Neural cell (in vitro differentiated cells): ENCODE results near the gene WDFY1. TPM values are rescaled to one million over a fixed set of nuclear protein-coding genes. Genes with fewer than 3 reads are reported as not detected.

ENCODE experiments used
- H2AFZ ChIP-seq: fragments of 200-600, 300-800 bp; sonication (generic), shearing (Covaris generic); 2 replicates; pipeline ENCODE4 v1.6.0; 2014; ENCODE audit warnings: low read depth, mild to moderate bottlenecking, antibody characterized with exemption, low read length, moderate library complexity
- H3F3A ChIP-seq: fragments of 200-600 bp; shearing (Covaris generic); 2 replicates; pipeline ENCODE4 v1.6.1; 2016; ENCODE audit warnings: mild to moderate bottlenecking, moderate library complexity, mixed read lengths, antibody characterized with exemption, low read length; ENCODE audit not compliant: insufficient read depth, poor library complexity, severe bottlenecking
- H3K27ac ChIP-seq: fragments of 200-600, 300-800 bp; sonication (generic), shearing (Covaris generic); 2 replicates; pipeline ENCODE4 v1.5.1; 2014; ENCODE audit warnings: mild to moderate bottlenecking, low read length, moderate library complexity
- H3K27me3 ChIP-seq: fragments of 300-800, 200-600 bp; sonication (generic), shearing (Covaris generic); 2 replicates; pipeline ENCODE4 v1.6.0; 2014; ENCODE audit warnings: mild to moderate bottlenecking, low read depth, low read length, moderate library complexity; ENCODE audit not compliant: insufficient read depth
- H3K36me3 ChIP-seq: fragments of 300-800, 200-600 bp; sonication (generic), shearing (Covaris generic); 2 replicates; pipeline ENCODE4 v1.5.1; 2014; ENCODE audit warnings: mild to moderate bottlenecking, antibody characterized with exemption, low read length, moderate library complexity; ENCODE audit not compliant: insufficient read depth
- H3K4me2 ChIP-seq: fragments of 300-800, 200-600 bp; sonication (generic), shearing (Covaris generic); 2 replicates; pipeline ENCODE4 v1.6.0; 2014; ENCODE audit warnings: mild to moderate bottlenecking, low read length
- H3K4me3 ChIP-seq: fragments of 300-800, 200-600 bp; sonication (generic), shearing (Covaris generic); 2 replicates; pipeline ENCODE4 v1.5.1; 2014; ENCODE audit warnings: mild to moderate bottlenecking, low read length, moderate library complexity
- H3K79me2 ChIP-seq: fragments of 200-600 bp; shearing (Covaris generic); replicated peaks from 2 replicates; pipeline ENCODE4 v1.6.0; 2014; ENCODE audit warnings: mild to moderate bottlenecking, low read length, moderate library complexity; ENCODE audit not compliant: insufficient read depth
- H3K9ac ChIP-seq: fragments of 300-800, 200-600 bp; sonication (generic), shearing (Covaris generic); 2 replicates; pipeline ENCODE4 v1.6.1; 2016; ENCODE audit warnings: mild to moderate bottlenecking, low read length, mixed read lengths
- H3K9me2 ChIP-seq: fragments of 200-600 bp; shearing (Covaris generic); 2 replicates; pipeline ENCODE4 v1.6.1; 2016; ENCODE audit warnings: mild to moderate bottlenecking, low read length, mixed read lengths; ENCODE audit not compliant: insufficient read depth
- H3K9me3 ChIP-seq: fragments of 200-600, 300-800 bp; sonication (generic), shearing (Covaris generic); 2 replicates; pipeline ENCODE4 v1.6.1; 2016; ENCODE audit warnings: mild to moderate bottlenecking, mixed run types, low read length, moderate library complexity, mixed read lengths
- H4K20me1 ChIP-seq: fragments of 200-600 bp; shearing (Covaris generic); 2 replicates; pipeline ENCODE4 v1.6.1; 2016; ENCODE audit warnings: mild to moderate bottlenecking, mixed run types; ENCODE audit not compliant: insufficient read depth
- CTCF ChIP-seq: fragments of 450-650 bp; IDR thresholded peaks from 2 replicates; pipeline ENCODE4 v1.5.1; 2014; ENCODE audit warnings: antibody characterized with exemption, mild to moderate bottlenecking, moderate library complexity; ENCODE audit not compliant: poor library complexity, severe bottlenecking
- EP300 ChIP-seq: fragments of 450-650 bp; conservative IDR thresholded peaks from 2 replicates; pipeline ENCODE4 v1.6.1; 2014; ENCODE audit warnings: antibody characterized with exemption, mild to moderate bottlenecking, moderate library complexity; ENCODE audit not compliant: poor library complexity, severe bottlenecking
- EZH2 ChIP-seq: fragments of 200-600, 300-800 bp; shearing (Covaris generic), sonication (generic); IDR thresholded peaks from 2 replicates; pipeline ENCODE4 v1.6.1; 2014; ENCODE audit warnings: antibody characterized with exemption, low read length, borderline replicate concordance, mild to moderate bottlenecking; ENCODE audit not compliant: insufficient read depth, poor library complexity, severe bottlenecking
- MXI1 ChIP-seq: fragments of 450-650 bp; conservative IDR thresholded peaks from 2 replicates; pipeline ENCODE4 v1.6.1; 2014; ENCODE audit warnings: antibody characterized with exemption, mild to moderate bottlenecking; ENCODE audit not compliant: poor library complexity, severe bottlenecking
- POLR2AphosphoS5 ChIP-seq: IDR thresholded peaks from 2 replicates; pipeline ENCODE4 v1.6.1; 2012
- RAD21 ChIP-seq: fragments of 450-650 bp; conservative IDR thresholded peaks from 2 replicates; pipeline ENCODE4 v1.6.1; 2014; ENCODE audit warnings: antibody characterized with exemption, mild to moderate bottlenecking, moderate library complexity
- REST ChIP-seq: IDR thresholded peaks from 2 replicates; pipeline ENCODE4 v1.6.1; 2012; ENCODE audit warnings: borderline replicate concordance
- SMC3 ChIP-seq: fragments of 450-650 bp; conservative IDR thresholded peaks from 2 replicates; pipeline ENCODE4 v1.6.1; 2014; ENCODE audit warnings: antibody characterized with exemption, mild to moderate bottlenecking, moderate library complexity; ENCODE audit not compliant: poor library complexity
- TAF1 ChIP-seq: IDR thresholded peaks from 2 replicates; pipeline ENCODE4 v1.6.1; 2012; ENCODE audit warnings: low read depth
- polyA plus RNA-seq: library from polyadenylated mRNA; depleted of rRNA; stranded (reverse); fragments of >200 nt; gene quantifications from 2 replicates; pipeline ENCODE4 v1.2.3, GENCODE V29; 2014

The WDFY1 gene
- polyA plus RNA-seq, 1 donor from 2014 or later: 49.4 TPM

GRCh38 chr2:223923976-223924375 lies 21.2 kb downstream of the WDFY1 start:
- H2AFZ ChIP-seq: no peak overlapping the region
- no peak overlapping the region for H3K4me3 ChIP-seq
- no peaks in the 10 kb centered on the region for H4K20me1 ChIP-seq
- H3K9me2 ChIP-seq: no peaks in the 10 kb centered on the region
- peaks cover 6% of the 10 kb centered on the region for H3K36me3 ChIP-seq
- no peaks in the 10 kb centered on the region for H3F3A ChIP-seq
- H3K9ac ChIP-seq: no peak overlapping the region
- no peaks in the 10 kb centered on the region for H3K27me3 ChIP-seq
- no peak overlapping the region for H3K4me2 ChIP-seq
- H3K27ac ChIP-seq: no peak overlapping the region
- H3K9me3 ChIP-seq: peaks cover 2% of the 10 kb centered on the region
- H3K79me2 ChIP-seq: no peaks in the 10 kb centered on the region
- TF ChIP-seq CTCF (no peak), MXI1 (no peak), TAF1 (no peak), SMC3 (no peak), REST (no peak), EP300 (no peak), POLR2AphosphoS5 (no peak), EZH2 (no peak), RAD21 (no peak)

GRCh38 chr2:223922308-223922707 lies 22.8 kb downstream of the WDFY1 start:
- Histone ChIP-seq H3K9ac (no peak overlapping the region), H3K36me3 (peaks cover 6% of the 10 kb centered on the region), H3K27ac (no peak overlapping the region), H3K27me3 (no peaks in the 10 kb centered on the region), H2AFZ (no peak overlapping the region), H3K4me3 (no peak overlapping the region), H3K9me2 (no peaks in the 10 kb centered on the region), H3F3A (no peaks in the 10 kb centered on the region), H3K79me2 (no peaks in the 10 kb centered on the region), H4K20me1 (no peaks in the 10 kb centered on the region), H3K9me3 (peaks cover 2% of the 10 kb centered on the region), H3K4me2 (no peak overlapping the region)
- TF ChIP-seq POLR2AphosphoS5: no peak
- no peak for TF ChIP-seq RAD21
- TF ChIP-seq REST: no peak
- TF ChIP-seq MXI1: no peak
- no peak for TF ChIP-seq CTCF
- no peak for TF ChIP-seq TAF1
- TF ChIP-seq EZH2: no peak
- no peak for TF ChIP-seq EP300
- TF ChIP-seq SMC3: no peak
